GM10266 (cell line): ENCODE data around the gene C10orf95.

ENCODE experiments used
- DNase-seq: peaks from one replicate; pipeline ENCODE4 v3.0.0; 2012; ENCODE audit errors: extremely low spot score
- TF ChIP-seq, protein P1 (sequence below): IDR thresholded peaks from 2 replicates; pipeline ENCODE4 v1.5.1; 2012; ENCODE audit warnings: mild to moderate bottlenecking, low read depth; ENCODE audit not compliant: control insufficient read depth, insufficient read depth; ENCODE audit errors: missing control alignments

Gene C10orf95

DNA sequence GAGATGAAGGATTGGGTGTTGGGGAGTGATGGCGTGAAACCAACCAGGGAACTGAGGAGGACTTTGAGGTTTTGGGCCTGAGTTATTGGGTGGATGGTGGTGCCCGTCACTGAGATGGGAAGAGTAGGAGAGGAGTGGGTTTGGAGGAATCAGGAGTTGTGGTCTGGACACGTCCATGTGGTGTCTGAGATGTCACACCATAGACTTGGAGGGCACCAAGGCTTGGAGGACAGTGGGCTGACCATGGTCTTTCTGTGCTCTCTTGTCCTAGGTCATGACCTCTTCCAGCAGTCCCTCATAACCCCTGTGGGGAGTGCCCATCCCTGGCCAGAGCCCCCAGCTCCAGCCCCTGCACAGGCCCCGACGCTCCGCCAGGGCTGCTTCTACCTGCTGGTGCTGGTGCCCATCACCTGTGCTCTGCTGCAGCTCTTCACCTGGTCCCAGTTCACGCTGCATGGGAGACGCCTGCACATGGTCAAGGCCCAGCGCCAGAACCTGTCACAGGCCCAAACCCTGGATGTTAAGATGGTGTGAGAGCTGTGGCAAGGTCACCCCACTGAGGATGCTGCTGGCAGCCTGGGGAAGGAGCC is 24.2 kb upstream of the C10orf95 start:
- TF ChIP-seq, protein P1, sequence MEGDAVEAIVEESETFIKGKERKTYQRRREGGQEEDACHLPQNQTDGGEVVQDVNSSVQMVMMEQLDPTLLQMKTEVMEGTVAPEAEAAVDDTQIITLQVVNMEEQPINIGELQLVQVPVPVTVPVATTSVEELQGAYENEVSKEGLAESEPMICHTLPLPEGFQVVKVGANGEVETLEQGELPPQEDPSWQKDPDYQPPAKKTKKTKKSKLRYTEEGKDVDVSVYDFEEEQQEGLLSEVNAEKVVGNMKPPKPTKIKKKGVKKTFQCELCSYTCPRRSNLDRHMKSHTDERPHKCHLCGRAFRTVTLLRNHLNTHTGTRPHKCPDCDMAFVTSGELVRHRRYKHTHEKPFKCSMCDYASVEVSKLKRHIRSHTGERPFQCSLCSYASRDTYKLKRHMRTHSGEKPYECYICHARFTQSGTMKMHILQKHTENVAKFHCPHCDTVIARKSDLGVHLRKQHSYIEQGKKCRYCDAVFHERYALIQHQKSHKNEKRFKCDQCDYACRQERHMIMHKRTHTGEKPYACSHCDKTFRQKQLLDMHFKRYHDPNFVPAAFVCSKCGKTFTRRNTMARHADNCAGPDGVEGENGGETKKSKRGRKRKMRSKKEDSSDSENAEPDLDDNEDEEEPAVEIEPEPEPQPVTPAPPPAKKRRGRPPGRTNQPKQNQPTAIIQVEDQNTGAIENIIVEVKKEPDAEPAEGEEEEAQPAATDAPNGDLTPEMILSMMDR: no peak
- DNase-seq: no peak

DNA sequence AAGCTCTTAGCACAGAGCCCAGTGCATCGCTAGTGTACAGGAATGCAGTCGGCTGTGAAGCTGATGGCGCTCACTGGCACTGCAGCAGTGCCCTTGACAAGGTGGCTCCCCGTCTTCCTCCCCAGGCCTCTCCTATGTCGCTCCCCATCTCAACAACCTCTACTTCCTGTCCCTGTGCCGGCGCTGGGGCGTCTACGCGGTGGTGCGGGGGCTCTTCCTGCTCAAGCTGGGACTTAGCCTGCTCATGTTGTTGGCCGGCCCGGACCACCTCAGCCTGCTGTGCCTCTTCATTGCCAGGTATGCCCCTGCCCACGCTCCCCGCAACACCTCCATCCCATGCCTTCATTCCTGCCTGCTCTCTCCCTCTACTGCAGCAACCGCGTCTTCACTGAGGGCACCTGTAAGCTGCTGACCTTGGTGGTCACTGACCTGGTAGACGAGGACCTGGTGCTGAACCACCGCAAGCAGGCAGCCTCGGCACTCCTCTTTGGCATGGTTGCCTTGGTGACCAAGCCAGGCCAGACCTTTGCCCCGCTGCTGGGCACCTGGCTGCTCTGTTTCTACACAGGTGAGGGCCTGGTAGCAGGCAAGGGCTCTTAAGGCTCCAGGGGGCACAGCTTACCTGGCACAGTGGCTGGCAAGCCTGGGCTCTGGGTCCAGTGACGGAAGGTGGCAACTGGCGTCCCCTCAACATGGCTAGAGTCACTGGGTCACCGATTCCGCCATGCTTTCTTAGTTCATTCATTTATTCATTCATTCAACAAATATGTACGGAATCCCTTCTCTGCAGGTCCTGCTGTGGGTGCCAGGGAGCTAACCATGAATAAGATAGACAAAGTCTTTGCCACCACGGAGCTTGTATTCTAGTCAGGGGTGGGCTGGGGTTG is 22.3 kb upstream of the C10orf95 start:
- DNase-seq: no peak
- TF ChIP-seq, protein P1: no peak

GRCh38 chr10:102470579-102471546 is 19.5 kb upstream of the C10orf95 start:
- DNase-seq: no peak
- TF ChIP-seq, protein P1: no peak

GRCh38 chr10:102468683-102469082 is 17.3 kb upstream of the C10orf95 start:
- TF ChIP-seq, protein P1: no peak

DNA sequence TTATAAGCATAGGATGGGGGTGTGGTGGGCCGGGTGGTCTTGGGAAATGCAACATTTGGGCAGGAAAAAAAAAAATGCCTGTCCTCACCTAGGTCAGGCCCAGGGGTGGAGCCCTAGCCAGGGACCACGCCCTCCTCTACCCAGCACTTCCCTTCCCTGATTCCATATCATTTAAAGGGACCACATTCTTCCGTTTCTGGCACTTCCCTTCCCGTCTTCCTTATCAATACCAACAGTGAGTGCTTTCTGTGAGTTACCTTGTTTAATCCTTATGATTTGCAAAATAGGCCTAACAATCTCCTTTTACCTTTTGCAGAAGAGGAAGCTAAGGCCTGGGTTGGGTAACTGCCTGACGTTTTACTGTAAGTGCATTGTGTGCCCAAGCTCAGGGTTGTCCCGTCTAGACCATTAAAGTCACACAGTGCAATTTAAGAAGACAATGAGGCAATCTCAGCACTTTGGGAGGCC is 16.7 kb upstream of the C10orf95 start:
- DNase-seq: no peak
- TF ChIP-seq, protein P1: no peak

More at GRCh38 chr10:102468683-102469082, 17.3 kb upstream of the C10orf95 start:
- DNase-seq: no peak

GRCh38 chr10:102467318-102467717 is 16.0 kb upstream of the C10orf95 start:
- TF ChIP-seq, protein P1: no peak
- DNase-seq: no peak
